IMR-90 (cell line): ENCODE results near the gene CD80. TPM values are rescaled to one million over a fixed set of nuclear protein-coding genes. Genes with fewer than 3 reads are reported as not detected.

Experiments used
- ATAC-seq: fragments of 200-7000 bp; cut with Tn5 transposase; 2 replicates; pipeline ENCODE4 v1.9.1; 2020; ENCODE audit warnings: low read depth, mild to moderate bottlenecking, moderate library complexity
- BruUV-seq: library from RNA; stranded (reverse); fragments of 400-500 nt; replicated peaks from 2 replicates; lab custom pipeline; 2021; lab: Mats Ljungman, UMichigan
- CTCF ChIA-PET: fragments of 300-600 bp; formaldehyde crosslinking; extraction: SDS; loops from one replicate; lab custom pipeline; 2021; ENCODE audit warnings: antibody characterized with exemption; lab: Yijun Ruan, JAX
- POLR2A ChIA-PET: fragments of 300-600 bp; sonication (Branson Sonifier 250); formaldehyde crosslinking; loops from one replicate; lab custom pipeline; 2022; ENCODE audit warnings: antibody characterized with exemption; ENCODE audit not compliant: unreplicated experiment; lab: Charles Lee
- DNase-seq: peaks from one replicate; pipeline ENCODE4 v3.0.0; 2013
- H2AFZ ChIP-seq: replicated peaks from 2 replicates; pipeline ENCODE3; 2013; ENCODE audit warnings: low read length, mild to moderate bottlenecking; ENCODE audit not compliant: poor library complexity
- H2AK5ac ChIP-seq: 2 replicates; pipeline ENCODE4 v1.6.1; 2013; ENCODE audit warnings: low read depth, low read length, inconsistent platforms
- H2AK9ac ChIP-seq: replicated peaks from 2 replicates; pipeline ENCODE3; 2013; ENCODE audit warnings: mild to moderate bottlenecking, low read depth, low read length, moderate library complexity; ENCODE audit not compliant: poor library complexity
- H2BK120ac ChIP-seq: 2 replicates; pipeline ENCODE4 v1.6.1; 2013; ENCODE audit warnings: low read depth, low read length, inconsistent platforms
- H2BK15ac ChIP-seq: 3 replicates; pipeline ENCODE4 v1.6.1; 2013; ENCODE audit warnings: low read depth, low read length, inconsistent platforms
- H2BK20ac ChIP-seq: 2 replicates; pipeline ENCODE4 v1.6.1; 2013; ENCODE audit warnings: low read depth, mild to moderate bottlenecking, inconsistent platforms, low read length, moderate library complexity
- H2BK5ac ChIP-seq: 2 replicates; pipeline ENCODE4 v1.6.1; 2013; ENCODE audit warnings: mild to moderate bottlenecking, low read depth, low read length, inconsistent platforms; ENCODE audit not compliant: poor library complexity, severe bottlenecking
- H3K14ac ChIP-seq: replicated peaks from 2 replicates; pipeline ENCODE4 v1.6.1; 2013; ENCODE audit warnings: low read depth, low read length, inconsistent platforms
- H3K18ac ChIP-seq: 2 replicates; pipeline ENCODE4 v1.6.1; 2013; ENCODE audit warnings: low read depth, low read length, control low read depth
- H3K23ac ChIP-seq: 2 replicates; pipeline ENCODE4 v1.6.1; 2013; ENCODE audit warnings: low read depth, low read length, inconsistent platforms
- H3K27ac ChIP-seq: 2 replicates; pipeline ENCODE4 v1.5.1; 2013; ENCODE audit warnings: mild to moderate bottlenecking, control low read depth, low read length; ENCODE audit not compliant: insufficient read depth
- H3K27me3 ChIP-seq: 2 replicates; pipeline ENCODE4 v1.6.1; 2013; ENCODE audit warnings: low read length; ENCODE audit not compliant: control insufficient read depth, insufficient read depth
- H3K36me3 ChIP-seq: 2 replicates; pipeline ENCODE4 v1.6.1; 2013; ENCODE audit warnings: low read length, mixed read lengths; ENCODE audit not compliant: control insufficient read depth, insufficient read depth
- H3K4ac ChIP-seq: 2 replicates; pipeline ENCODE4 v1.6.1; 2013; ENCODE audit warnings: low read depth, low read length, inconsistent platforms
- H3K4me1 ChIP-seq: 2 replicates; pipeline ENCODE4 v1.6.1; 2013; ENCODE audit warnings: low read length, mixed read lengths; ENCODE audit not compliant: control insufficient read depth, insufficient read depth
- H3K4me2 ChIP-seq: 2 replicates; pipeline ENCODE4 v1.6.1; 2013; ENCODE audit warnings: low read depth, mild to moderate bottlenecking, control low read depth, low read length, moderate library complexity
- H3K4me3 ChIP-seq: 2 replicates; pipeline ENCODE4 v1.5.1; 2013; ENCODE audit warnings: low read depth, mild to moderate bottlenecking, control low read depth, low read length, moderate library complexity; ENCODE audit not compliant: insufficient read depth
- H3K56ac ChIP-seq: 2 replicates; pipeline ENCODE4 v1.6.1; 2013; ENCODE audit warnings: low read length, inconsistent platforms; ENCODE audit not compliant: insufficient read depth; ENCODE audit errors: extremely low read depth
- H3K79me1 ChIP-seq, 2 experiments: 2 replicates each; pipeline ENCODE4 v1.6.1; 2013; ENCODE audit warnings: low read length in 2 of 2, inconsistent platforms in 1 of 2, low read depth in 1 of 2
- H3K9ac ChIP-seq: 2 replicates; pipeline ENCODE4 v1.6.1; 2013; ENCODE audit warnings: low read depth, low read length, control low read depth
- H3K9me1 ChIP-seq: 2 replicates; pipeline ENCODE4 v1.6.1; 2013; ENCODE audit warnings: low read length, inconsistent platforms; ENCODE audit not compliant: insufficient read depth
- H3K9me3 ChIP-seq: 2 replicates; pipeline ENCODE4 v1.6.1; 2013; ENCODE audit warnings: low read length; ENCODE audit not compliant: control insufficient read depth, insufficient read depth
- H4K20me1 ChIP-seq: 2 replicates; pipeline ENCODE4 v1.6.1; 2013; ENCODE audit warnings: low read length, inconsistent platforms; ENCODE audit not compliant: insufficient read depth
- H4K5ac ChIP-seq: 2 replicates; pipeline ENCODE4 v1.6.1; 2013; ENCODE audit warnings: mild to moderate bottlenecking, low read depth, low read length, control low read depth
- H4K8ac ChIP-seq, 2 experiments: 2 replicates each; pipeline ENCODE4 v1.6.1; 2013; ENCODE audit warnings: low read depth in 2 of 2, low read length in 2 of 2, control low read depth in 1 of 2, inconsistent platforms in 1 of 2
- H4K91ac ChIP-seq: 2 replicates; pipeline ENCODE4 v1.6.1; 2013; ENCODE audit warnings: low read depth, low read length, inconsistent platforms; ENCODE audit not compliant: insufficient read depth
- BHLHE40 ChIP-seq: fragments of 150-350 bp; IDR thresholded peaks from 2 replicates; pipeline ENCODE4 v1.6.1; 2016; ENCODE audit warnings: mild to moderate bottlenecking, low read depth, low read length
- CEBPB ChIP-seq: IDR thresholded peaks from 2 replicates; pipeline ENCODE4 v1.6.1; 2012; ENCODE audit warnings: low read depth, low read length, improper control_type of control experiment
- CHD1 ChIP-seq: IDR thresholded peaks from 2 replicates; pipeline ENCODE4 v1.6.1; 2012; ENCODE audit warnings: low read depth, low read length, improper control_type of control experiment
- CTCF ChIP-seq: conservative IDR thresholded peaks from 2 replicates; pipeline ENCODE4 v1.5.1; 2012; ENCODE audit warnings: mild to moderate bottlenecking, low read depth, low read length, improper control_type of control experiment
- ELK1 ChIP-seq: fragments of 150-350 bp; IDR thresholded peaks from 2 replicates; pipeline ENCODE4 v1.6.1; 2016; ENCODE audit warnings: low read depth, mild to moderate bottlenecking, low read length, moderate library complexity, borderline replicate concordance
- FOS ChIP-seq: fragments of 150-350 bp; IDR thresholded peaks from 2 replicates; pipeline ENCODE4 v1.6.1; 2016; ENCODE audit warnings: low read depth, low read length
- MAFK ChIP-seq: IDR thresholded peaks from 2 replicates; pipeline ENCODE4 v1.6.1; 2012; ENCODE audit warnings: low read depth, low read length, improper control_type of control experiment
- MAZ ChIP-seq: IDR thresholded peaks from 2 replicates; pipeline ENCODE4 v1.6.1; 2012; ENCODE audit warnings: low read depth, mild to moderate bottlenecking, low read length, improper control_type of control experiment, moderate library complexity, borderline replicate concordance
- MXI1 ChIP-seq: IDR thresholded peaks from 2 replicates; pipeline ENCODE4 v1.6.1; 2012; ENCODE audit warnings: low read depth, mild to moderate bottlenecking, low read length, moderate library complexity, borderline replicate concordance
- NFE2L2 ChIP-seq: fragments of 150-350 bp; IDR thresholded peaks from 2 replicates; pipeline ENCODE4 v1.6.1; 2016; ENCODE audit warnings: low read depth, mild to moderate bottlenecking, low read length
- POLR2A ChIP-seq: IDR thresholded peaks from 2 replicates; pipeline ENCODE4 v1.6.1; 2012; ENCODE audit warnings: mild to moderate bottlenecking, low read depth, low read length
- RAD21 ChIP-seq: IDR thresholded peaks from 2 replicates; pipeline ENCODE4 v1.6.1; 2012; ENCODE audit warnings: low read length, improper control_type of control experiment
- RCOR1 ChIP-seq: IDR thresholded peaks from 2 replicates; pipeline ENCODE4 v1.6.1; 2012; ENCODE audit warnings: mild to moderate bottlenecking, low read length, improper control_type of control experiment; ENCODE audit not compliant: insufficient replicate concordance
- RFX5 ChIP-seq: IDR thresholded peaks from 2 replicates; pipeline ENCODE4 v1.8.0; 2012; ENCODE audit warnings: low read depth, mild to moderate bottlenecking, low read length, moderate library complexity
- SMC3 ChIP-seq: fragments of 150-350 bp; IDR thresholded peaks from 2 replicates; pipeline ENCODE4 v1.6.1; 2016; ENCODE audit warnings: low read depth, mild to moderate bottlenecking, antibody characterized with exemption, low read length, moderate library complexity
- WGBS, 2 experiments: methylation state at CpG; one replicate each; pipeline versions ENCODE4 v1.1.5 to v1.1.7; 2013; ENCODE audit warnings: missing lambda C conversion rate in 2 of 2; ENCODE audit not compliant: insufficient read length in 1 of 2; ENCODE audit errors: extremely low coverage in 2 of 2; 5-methylcytosine and 5-hydroxymethylcytosine counted together
- dilution Hi-C: fragments of 300-500 bp; cut with HindIII; formaldehyde crosslinking; loops from one replicate; pipeline ENCODE4 v1.14.3; 2018; ENCODE audit warnings: low sequenced_read_pairs; ENCODE audit not compliant: unreplicated experiment
- in situ Hi-C: fragments of 300-500 bp; cut with MboI; formaldehyde crosslinking; loops from 3 replicates; pipeline ENCODE4 v1.14.3; 2019; ENCODE audit warnings: low sequenced_read_pairs, inconsistent platforms, mixed read lengths
- intact Hi-C: fragments of 100-400 bp; cut with micrococcal nuclease; formaldehyde crosslinking; loops from 2 replicates; pipeline ENCODE4 v1.10.0; 2022
- polyA plus RNA-seq, 3 experiments: library from polyadenylated mRNA; depleted of rRNA; stranded (reverse); fragments of >200 nt; gene quantifications; 2 replicates each; pipeline ENCODE4 v1.2.3, GENCODE V29; 2012; ENCODE audit warnings: low replicate concordance in 1 of 3
- total RNA-seq: library from RNA; depleted of rRNA; stranded (reverse); fragments of >200 nt; gene quantifications from 2 replicates; pipeline ENCODE4 v1.2.3, GENCODE V29; 2012
- TF ChIP-seq, protein P1 (sequence below): fragments of 150-350 bp; IDR thresholded peaks from 2 replicates; pipeline ENCODE4 v1.6.1; 2017; ENCODE audit warnings: mild to moderate bottlenecking, antibody characterized with exemption, low read length, low read depth

The CD80 gene
- total and polyA plus RNA-seq, 2 of the 4 experiments (the other 2 are of a cell fraction): not detected

DNA sequence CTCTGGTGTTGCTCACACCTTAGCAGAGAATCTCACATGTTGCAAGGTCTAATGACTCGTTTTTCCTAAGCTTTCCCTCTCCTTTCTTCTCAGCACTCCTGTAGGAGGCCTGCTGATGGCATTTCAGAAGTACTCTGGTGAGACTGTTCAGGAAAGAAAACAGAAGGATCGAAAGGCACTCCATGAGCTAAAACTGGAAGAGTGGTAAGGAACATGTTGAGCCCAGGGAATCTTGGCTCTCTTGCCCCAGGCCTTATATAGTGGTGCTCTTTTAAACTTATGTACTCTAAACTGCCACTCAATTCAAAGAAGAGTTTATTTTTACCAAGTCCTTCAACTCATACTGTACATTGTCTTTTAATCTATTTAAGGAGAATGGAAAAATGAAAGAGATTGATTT, 42.3 kb downstream of the CD80 start:
- Histone ChIP-seq H3K27me3 (no peaks in the 10 kb centered on the region), H3K4me1 (no peaks in the 10 kb centered on the region), H3K36me3 (peaks cover 32% of the 10 kb centered on the region), H4K91ac (no peak overlapping the region), H2BK20ac (no peak overlapping the region), H3K9me3 (no peaks in the 10 kb centered on the region), H2BK15ac (no peak overlapping the region), H4K20me1 (no peaks in the 10 kb centered on the region), H3K4ac (no peak overlapping the region), H3K9ac (no peak overlapping the region), H2AFZ (no peak overlapping the region), H3K4me2 (no peak overlapping the region), H2BK120ac (no peak overlapping the region), H3K14ac (no peak overlapping the region), H3K4me3 (no peak overlapping the region), H3K79me1 (no peaks in the 10 kb centered on the region; a peak in 1 of 4 replicates), H3K56ac (no peak overlapping the region), H4K5ac (no peak overlapping the region), H3K27ac (no peak overlapping the region), H3K9me1 (no peaks in the 10 kb centered on the region), H2AK5ac (no peak overlapping the region), H3K23ac (no peak overlapping the region), H3K18ac (no peak overlapping the region), H2AK9ac (no peak overlapping the region), H2BK5ac (no peak overlapping the region), H4K8ac (no peak overlapping the region)
- ChIA-PET POLR2A (no interaction called here), CTCF (no interaction called here)
- in situ Hi-C loops (loop anchor here (25.0 kb wide), 1 partner anchor 170 kb away; the partner anchor contains the start of gene COX17), intact Hi-C loops (no loop called here), dilution Hi-C loops (no loop called here)
- WGBS, 2 experiments: no CpG with 5 or more reads among the region's 2 CpGs
- no peak for DNase-seq
- ATAC-seq: no peak
- TF ChIP-seq CTCF (no peak), NFE2L2 (no peak), SMC3 (no peak), CHD1 (no peak), ELK1 (no peak), BHLHE40 (no peak), MAZ (no peak), MXI1 (no peak), RFX5 (no peak), RCOR1 (no peak), RAD21 (no peak), POLR2A (no peak), CEBPB (no peak), FOS (no peak), MAFK (no peak)
- TF ChIP-seq, protein P1, sequence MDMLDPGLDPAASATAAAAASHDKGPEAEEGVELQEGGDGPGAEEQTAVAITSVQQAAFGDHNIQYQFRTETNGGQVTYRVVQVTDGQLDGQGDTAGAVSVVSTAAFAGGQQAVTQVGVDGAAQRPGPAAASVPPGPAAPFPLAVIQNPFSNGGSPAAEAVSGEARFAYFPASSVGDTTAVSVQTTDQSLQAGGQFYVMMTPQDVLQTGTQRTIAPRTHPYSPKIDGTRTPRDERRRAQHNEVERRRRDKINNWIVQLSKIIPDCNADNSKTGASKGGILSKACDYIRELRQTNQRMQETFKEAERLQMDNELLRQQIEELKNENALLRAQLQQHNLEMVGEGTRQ: no peak
- no TSS peak for BruUV-seq
